GM12891 (cell line): ENCODE measurements around the gene SORCS1.

Source experiments
- DNase-seq: peaks from one replicate; pipeline ENCODE4 v3.0.0; 2011; ENCODE audit warnings: low spot score; ENCODE audit not compliant: insufficient read length
- FAIRE-seq: peaks from 2 replicates; lab custom pipeline; 2011; peaks lifted over from hg19 to GRCh38; lab: Jason Lieb, UNC
- PAX5 ChIP-seq: IDR thresholded peaks from 2 replicates; pipeline ENCODE4 v1.6.1; 2011; ENCODE audit warnings: low read length, moderate library complexity, mild to moderate bottlenecking; ENCODE audit not compliant: insufficient read depth, severe bottlenecking
- POLR2A ChIP-seq: IDR thresholded peaks from 2 replicates; pipeline ENCODE4 v1.6.1; 2011; ENCODE audit warnings: low read depth, low read length, control low read depth
- POLR2AphosphoS5 ChIP-seq: IDR thresholded peaks from 2 replicates; pipeline ENCODE4 v1.6.1; 2011; ENCODE audit warnings: low read depth, low read length, control low read depth
- POU2F2 ChIP-seq: IDR thresholded peaks from 2 replicates; pipeline ENCODE4 v1.6.1; 2011; ENCODE audit warnings: low read depth, mild to moderate bottlenecking, control low read depth, low read length, moderate library complexity
- SPI1 ChIP-seq: IDR thresholded peaks from 2 replicates; pipeline ENCODE4 v1.6.1; 2011; ENCODE audit warnings: low read depth, low read length, control low read depth
- TAF1 ChIP-seq: IDR thresholded peaks from 2 replicates; pipeline ENCODE4 v1.6.1; 2011; ENCODE audit warnings: low read depth, low read length, control low read depth

The SORCS1 gene

GRCh38 chr10:106751091-106751490 lies 413.4 kb downstream of the SORCS1 start:
- FAIRE-seq, result no peak
- TF ChIP-seq POLR2AphosphoS5, result no peak
- no peak for TF ChIP-seq PAX5
- no peak for TF ChIP-seq SPI1
- no peak for TF ChIP-seq POLR2A
- no peak for TF ChIP-seq TAF1
- no peak for DNase-seq

GRCh38 chr10:106746868-106747267 lies 417.6 kb downstream of the SORCS1 start:
- TF ChIP-seq POLR2A (no peak), PAX5 (no peak), POLR2AphosphoS5 (no peak), POU2F2 (no peak), TAF1 (no peak), SPI1 (no peak)
- FAIRE-seq, result no peak
- DNase-seq, result no peak

- DNase-seq (no peak), FAIRE-seq (no peak)
- TF ChIP-seq PAX5 (no peak), POLR2AphosphoS5 (no peak), POLR2A (no peak), SPI1 (no peak)
These were observed 423.4 kb downstream of the SORCS1 start for GRCh38 chr10:106741006-106741530.

GRCh38 chr10:106740071-106740470 lies 424.4 kb downstream of the SORCS1 start:
- DNase-seq, result no peak
- no peak for FAIRE-seq
- no peak for TF ChIP-seq POU2F2
- TF ChIP-seq POLR2A, result no peak
- no peak for TF ChIP-seq TAF1
- TF ChIP-seq PAX5, result no peak
- TF ChIP-seq POLR2AphosphoS5, result no peak
- no peak for TF ChIP-seq SPI1

GRCh38 chr10:106734220-106734619 lies 430.3 kb downstream of the SORCS1 start:
- DNase-seq (no peak), FAIRE-seq (no peak)
- no peak for TF ChIP-seq SPI1
- TF ChIP-seq POU2F2, result no peak
- TF ChIP-seq POLR2AphosphoS5, result no peak
- no peak for TF ChIP-seq TAF1
- TF ChIP-seq POLR2A, result no peak
- TF ChIP-seq PAX5, result no peak

- DNase-seq (no peak), FAIRE-seq (no peak)
- TF ChIP-seq POU2F2 (no peak), TAF1 (no peak), SPI1 (no peak), PAX5 (no peak), POLR2A (no peak), POLR2AphosphoS5 (no peak)
These were observed 436.3 kb downstream of the SORCS1 start for GRCh38 chr10:106728232-106728631.

- no peak for FAIRE-seq
- no peak for DNase-seq
- no peak for TF ChIP-seq POU2F2
- TF ChIP-seq POLR2A, result no peak
- no peak for TF ChIP-seq SPI1
- no peak for TF ChIP-seq TAF1
- no peak for TF ChIP-seq PAX5
- no peak for TF ChIP-seq POLR2AphosphoS5
These were observed 437.3 kb downstream of the SORCS1 start for GRCh38 chr10:106727170-106727569.

GRCh38 chr10:106722524-106722923 lies 442.0 kb downstream of the SORCS1 start:
- DNase-seq (no peak), FAIRE-seq (no peak)
- TF ChIP-seq POLR2AphosphoS5, result no peak

- TF ChIP-seq TAF1, result no peak
- TF ChIP-seq POLR2A, result no peak
- TF ChIP-seq POU2F2, result no peak
- TF ChIP-seq POLR2AphosphoS5, result no peak
- no peak for TF ChIP-seq PAX5
- TF ChIP-seq SPI1, result no peak
- no peak for DNase-seq
- FAIRE-seq, result no peak
These were observed 443.8 kb downstream of the SORCS1 start for GRCh38 chr10:106720683-106721082.

- DNase-seq (no peak), FAIRE-seq (no peak)
- TF ChIP-seq PAX5, result no peak
- no peak for TF ChIP-seq POLR2A
- TF ChIP-seq SPI1, result no peak
- TF ChIP-seq TAF1, result no peak
- no peak for TF ChIP-seq POLR2AphosphoS5
These were observed 448.1 kb downstream of the SORCS1 start for GRCh38 chr10:106716381-106716780.
